ENCODE measurements around the gene ADAP1. TPM values are rescaled to one million over a fixed set of nuclear protein-coding genes. Genes with fewer than 3 reads are reported as not detected.
"Not testable (repeated sequence)": the region's sequence is repeated elsewhere in the genome, so short reads cannot be mapped to it uniquely, and the experiment has no call there.

ADAP1 gene
- total RNA-seq, 4 donors from 2014 or later = 9.1 to 18.8 (median 9.9) TPM

- no peak for TF ChIP-seq POLR2A (IDR thresholded peaks at IDR 0.05)
- no peak for TF ChIP-seq CTCF (IDR thresholded peaks at IDR 0.05)
- H3K4me3 ChIP-seq (ENCODE audit: low read depth, poor library complexity, severe bottlenecking) = no peak overlapping the region
- DNase-seq (ENCODE audit: low spot score in 2 of 2) = peak in 1 of 2 donors; percentile 89
- 65 to 68% methylated on average over 12 to 13 of the region's 18 CpGs for WGBS, 2 donors
- intact Hi-C loops (cut with DNase I; ENCODE audit: low total_unique reads) = no loop called here
Observed at GRCh38 chr7:925601-926000, 28.9 kb downstream of the ADAP1 start.

- intact Hi-C loops (cut with DNase I; ENCODE audit: low total_unique reads) = no loop called here
Observed at GRCh38 chr7:924541-925231, 29.8 kb downstream of the ADAP1 start.

GRCh38 chr7:924042-924441, 30.4 kb downstream of the ADAP1 start:
- 79 to 98% methylated on average over 7 to 13 of the region's 25 CpGs for WGBS, 2 donors
- not testable (repeated sequence) for DNase-seq (ENCODE audit: low spot score in 2 of 2)

More at GRCh38 chr7:924541-925231, 29.8 kb downstream of the ADAP1 start:
- no peak overlapping the region for H3K4me3 ChIP-seq (ENCODE audit: low read depth, poor library complexity, severe bottlenecking)
- no peak for TF ChIP-seq CTCF (IDR thresholded peaks at IDR 0.05)
- TF ChIP-seq POLR2A (IDR thresholded peaks at IDR 0.05) = no peak
- WGBS, 2 donors = 40 to 67% methylated on average over 24 of the region's 24 CpGs
- peak in 1 of 2 donors; percentile 84 for DNase-seq (ENCODE audit: low spot score in 2 of 2)

GRCh38 chr7:923108-924041, 31.1 kb downstream of the ADAP1 start:
- intact Hi-C loops (cut with DNase I; ENCODE audit: low total_unique reads) = no loop called here
- no peak overlapping the region for H3K4me3 ChIP-seq (ENCODE audit: low read depth, poor library complexity, severe bottlenecking)
- DNase-seq (ENCODE audit: low spot score in 2 of 2) = peak; percentile 82 to 93
- WGBS, 2 donors = 49 to 57% methylated on average over 29 to 30 of the region's 40 CpGs
- no peak for TF ChIP-seq CTCF (IDR thresholded peaks at IDR 0.05)
- no peak for TF ChIP-seq POLR2A (IDR thresholded peaks at IDR 0.05)

More at GRCh38 chr7:924042-924441, 30.4 kb downstream of the ADAP1 start:
- intact Hi-C loops (cut with DNase I; ENCODE audit: low total_unique reads); H3K4me3 ChIP-seq (ENCODE audit: low read depth, poor library complexity, severe bottlenecking): not testable (repeated sequence)

GRCh38 chr7:922334-923107, 32.0 kb downstream of the ADAP1 start:
- 54 to 58% methylated on average over 26 of the region's 29 CpGs for WGBS, 2 donors
- H3K4me3 ChIP-seq (ENCODE audit: low read depth, poor library complexity, severe bottlenecking) = no peak overlapping the region
- intact Hi-C loops (cut with DNase I; ENCODE audit: low total_unique reads) = no loop called here
- DNase-seq (ENCODE audit: low spot score in 2 of 2) = peak in 1 of 2 donors; percentile 81
- TF ChIP-seq POLR2A (IDR thresholded peaks at IDR 0.05) (no peak), CTCF (IDR thresholded peaks at IDR 0.05) (no peak)

Data from lower leg skin (tissue), 4 donors.